Activated T-helper 1 cell treated with anti-CD3 and anti-CD28 coated beads, Interleukin-12 subunit alpha, Interleukin-12 subunit beta, Interleukin-2, Interleukin-4 antibody, amounts not matched to agents 30 ng/mL and 10 ng/mL and 1 ng/mL, durations not matched to agents 14 hours and 24 hours and 36 hours (primary cell): ENCODE data around the gene CASTOR2. TPM values are rescaled to one million over a fixed set of nuclear protein-coding genes. Genes with fewer than 3 reads are reported as not detected.
"Not testable (repeated sequence)": the region's sequence is repeated elsewhere in the genome, so short reads cannot be mapped to it uniquely, and the experiment has no call there.

ENCODE experiments used
- DNase-seq: peaks from one replicate; pipeline ENCODE4 v3.0.0; 2021; ENCODE audit warnings: low spot score
- H3K27ac Mint-ChIP-seq: one replicate; pipeline ENCODE4 v1.8.0; 2021; ENCODE audit warnings: mild to moderate bottlenecking, mixed read lengths
- H3K27me3 Mint-ChIP-seq: one replicate; pipeline ENCODE4 v1.8.0; 2022; ENCODE audit warnings: mild to moderate bottlenecking, moderate library complexity, mixed read lengths; ENCODE audit not compliant: insufficient read depth
- H3K36me3 Mint-ChIP-seq: one replicate; pipeline ENCODE4 v1.8.0; 2021; ENCODE audit warnings: low read depth, mixed read lengths
- H3K4me1 Mint-ChIP-seq: one replicate; pipeline ENCODE4 v1.8.0; 2021; ENCODE audit warnings: low read depth, mixed read lengths
- H3K4me3 Mint-ChIP-seq: one replicate; pipeline ENCODE4 v1.8.0; 2021; ENCODE audit warnings: mild to moderate bottlenecking, moderate library complexity, mixed read lengths
- H3K9me3 Mint-ChIP-seq: one replicate; pipeline ENCODE4 v1.8.0; 2021; ENCODE audit warnings: mixed read lengths
- intact Hi-C: fragments of 100-400 bp; cut with micrococcal nuclease; formaldehyde crosslinking; loops from one replicate; pipeline ENCODE4 v1.15.1; 2024
- total RNA-seq: library from RNA; stranded (reverse); gene quantifications from 2 replicates; pipeline ENCODE4 v1.2.3, GENCODE V29; 2022

CASTOR2 gene
- 6.3 and 6.4 TPM in 2 replicates for total RNA-seq

DNA sequence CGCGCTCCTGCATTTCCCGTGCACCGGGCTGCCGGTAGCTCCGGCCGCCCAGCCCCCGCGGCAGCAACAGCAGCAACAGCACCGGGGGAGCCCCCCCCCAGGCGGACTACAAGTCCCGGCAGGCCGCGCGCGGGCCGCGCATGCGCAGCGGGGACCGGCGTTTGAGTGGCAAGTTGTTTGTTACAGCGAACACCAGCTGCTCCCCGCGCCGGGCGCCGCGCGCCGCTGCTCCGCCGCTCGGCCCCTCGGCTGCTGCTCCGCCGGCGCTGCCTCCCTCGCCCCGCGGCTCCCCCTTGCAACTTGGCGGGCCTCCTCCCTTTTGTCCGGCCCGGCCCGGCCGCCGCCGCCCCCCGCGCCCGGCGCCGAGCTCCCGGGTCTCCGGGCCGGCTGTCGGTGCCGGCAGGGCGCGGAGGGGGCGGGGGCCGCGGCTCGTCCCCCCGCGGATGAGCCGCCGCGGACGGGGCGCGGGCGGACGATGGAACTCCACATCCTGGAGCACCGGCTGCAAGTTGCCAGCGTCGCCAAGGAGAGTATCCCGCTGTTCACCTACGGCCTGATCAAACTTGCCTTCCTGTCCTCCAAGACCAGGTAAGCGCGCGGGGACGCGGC is at the start of gene CASTOR2:
Gene CASTOR2 (plus strand): TSS at position 195 of the 609 bp plus-strand sequence. CDS start 281 bp downstream, at position 476.
- H3K4me1 Mint-ChIP-seq, intact Hi-C loops, H3K27me3 Mint-ChIP-seq, H3K9me3 Mint-ChIP-seq, H3K36me3 Mint-ChIP-seq, H3K27ac Mint-ChIP-seq: not testable (repeated sequence)
- DNase-seq = peak; percentile 81
- peak within 1 kb of the TSS; percentile 30 for H3K4me3 Mint-ChIP-seq

DNA sequence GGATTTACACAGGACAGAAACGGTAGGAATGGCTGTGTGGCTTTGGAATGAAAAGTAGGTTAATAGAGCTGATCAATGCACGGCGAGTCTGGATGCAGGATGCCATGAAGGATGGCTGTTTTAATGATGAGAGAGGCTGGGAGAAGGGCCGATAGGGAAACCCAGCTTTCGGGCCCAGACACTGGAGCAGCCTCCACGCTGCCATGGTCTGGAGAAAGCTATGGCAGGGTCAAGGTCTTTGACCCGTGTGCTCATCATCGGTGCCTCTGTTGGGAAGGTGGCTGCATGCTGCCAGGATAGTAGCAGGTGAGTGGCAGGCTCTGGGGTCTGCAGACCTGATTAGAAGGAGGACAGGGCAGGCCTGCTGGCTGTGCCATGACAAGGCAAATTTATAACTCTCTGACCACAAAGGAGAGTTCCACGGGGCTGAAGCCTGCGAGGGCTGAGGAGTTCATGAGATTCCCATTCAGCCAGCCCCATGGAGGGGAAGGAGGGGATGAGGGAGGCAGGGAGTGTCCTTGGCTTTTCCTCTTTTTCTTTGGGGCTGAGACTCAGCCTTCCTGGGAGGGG is 42.1 kb upstream of the CASTOR2 start:
- H3K36me3 Mint-ChIP-seq, H3K4me1 Mint-ChIP-seq, H3K4me3 Mint-ChIP-seq, intact Hi-C loops, H3K27me3 Mint-ChIP-seq, DNase-seq, H3K9me3 Mint-ChIP-seq, H3K27ac Mint-ChIP-seq: not testable (repeated sequence)

DNA sequence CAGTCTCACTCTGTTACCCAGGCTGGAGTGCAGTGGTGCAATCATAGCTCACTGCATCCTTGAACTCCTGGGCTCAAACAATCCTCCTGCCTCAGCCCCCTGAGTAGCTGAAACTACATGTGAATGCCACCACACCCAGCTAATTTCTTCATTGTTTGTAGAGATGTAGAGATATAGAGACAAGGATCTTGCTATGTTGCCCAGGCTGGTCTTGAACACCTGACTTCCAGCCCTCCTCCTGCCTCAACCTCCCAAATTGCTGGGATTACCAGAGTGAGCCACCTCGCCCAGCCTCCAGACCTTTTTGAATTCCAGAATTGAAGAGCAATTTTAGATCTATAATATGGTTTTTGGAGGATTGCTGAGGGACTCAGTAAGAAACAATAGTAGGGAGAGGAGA is 40.9 kb upstream of the CASTOR2 start:
- H3K27ac Mint-ChIP-seq, intact Hi-C loops, H3K9me3 Mint-ChIP-seq, H3K4me3 Mint-ChIP-seq, DNase-seq, H3K27me3 Mint-ChIP-seq, H3K4me1 Mint-ChIP-seq, H3K36me3 Mint-ChIP-seq: not testable (repeated sequence)

DNA sequence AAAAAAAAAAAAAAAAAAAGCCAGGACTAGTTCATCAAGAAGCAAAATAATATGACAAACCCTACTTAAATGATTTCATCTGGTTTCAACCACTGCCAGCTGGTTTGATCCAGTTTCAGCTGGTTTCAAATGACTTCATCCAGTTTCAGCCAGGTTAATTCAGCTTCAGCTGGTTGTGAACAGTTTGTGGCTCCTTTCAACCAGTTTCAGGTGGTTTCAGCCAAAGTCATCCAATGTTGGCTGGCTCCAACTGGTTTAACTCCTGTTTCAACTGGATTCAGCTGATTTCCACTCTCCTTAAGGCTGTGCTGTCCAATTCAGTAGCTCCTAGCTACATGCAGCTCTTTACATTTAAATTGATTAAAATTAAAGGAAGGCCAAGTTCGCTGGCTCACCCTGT is 37.5 kb upstream of the CASTOR2 start:
- intact Hi-C loops, H3K27me3 Mint-ChIP-seq, H3K9me3 Mint-ChIP-seq, DNase-seq, H3K36me3 Mint-ChIP-seq, H3K27ac Mint-ChIP-seq, H3K4me3 Mint-ChIP-seq, H3K4me1 Mint-ChIP-seq: not testable (repeated sequence)

DNA sequence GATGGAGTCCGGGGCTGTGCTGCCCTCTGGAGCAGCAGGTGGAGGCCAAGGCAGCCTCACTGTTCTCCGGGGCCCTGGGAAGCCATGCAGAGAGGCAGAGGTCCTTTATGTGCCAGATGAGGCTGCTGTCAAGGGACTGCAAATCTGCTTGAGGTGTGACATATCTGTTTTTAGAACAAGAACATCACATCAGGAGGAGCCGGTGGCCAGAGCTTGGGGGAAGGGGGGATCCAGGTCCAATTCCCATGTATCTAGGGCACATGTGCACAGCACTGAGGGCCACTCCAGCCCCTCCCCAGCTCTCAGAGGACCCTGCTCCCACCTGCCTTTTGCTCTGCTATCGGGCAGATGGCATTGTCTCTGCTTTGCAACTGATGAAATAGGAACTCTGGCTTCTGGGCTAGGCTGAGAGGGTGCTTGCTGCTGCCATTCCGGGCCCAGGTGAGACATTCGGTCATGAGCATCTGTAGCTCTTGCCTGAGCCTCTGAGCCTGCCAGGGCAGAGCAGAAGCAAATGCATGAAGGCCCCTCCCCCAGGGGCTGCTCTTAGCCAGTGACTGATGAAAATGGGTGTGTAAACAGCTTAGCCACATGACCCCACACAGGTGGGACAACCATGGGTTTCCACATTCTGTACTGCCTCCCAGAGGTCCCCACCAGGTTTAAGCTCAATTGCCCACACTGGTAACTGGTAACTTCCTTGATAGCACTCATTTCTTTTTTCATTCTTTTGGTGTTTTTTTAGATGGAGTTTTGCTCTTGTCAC is 32.8 kb upstream of the CASTOR2 start:
- H3K4me3 Mint-ChIP-seq, H3K27ac Mint-ChIP-seq, DNase-seq, H3K4me1 Mint-ChIP-seq, H3K36me3 Mint-ChIP-seq, intact Hi-C loops, H3K27me3 Mint-ChIP-seq, H3K9me3 Mint-ChIP-seq: not testable (repeated sequence)

DNA sequence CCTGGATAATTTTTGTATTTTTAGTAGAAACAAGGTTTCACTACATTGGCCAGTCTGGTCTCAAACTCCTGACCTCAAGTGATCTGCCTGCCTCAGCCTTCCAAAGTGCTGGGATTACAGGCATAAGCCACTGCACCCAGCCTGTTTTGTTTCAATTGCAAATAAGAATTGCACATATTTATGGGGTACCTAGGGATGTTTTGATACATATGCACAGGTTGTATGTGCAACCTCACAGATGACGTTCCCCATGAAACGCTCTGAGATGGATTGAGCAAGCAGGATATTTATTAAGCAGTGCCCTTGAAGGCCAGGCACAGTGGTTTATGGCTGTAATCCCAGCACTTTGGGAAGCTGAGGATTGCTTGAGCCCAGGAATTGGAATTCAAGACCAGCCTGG is 25.1 kb upstream of the CASTOR2 start:
- H3K4me3 Mint-ChIP-seq, H3K27me3 Mint-ChIP-seq, intact Hi-C loops, H3K4me1 Mint-ChIP-seq, H3K36me3 Mint-ChIP-seq, H3K27ac Mint-ChIP-seq, DNase-seq, H3K9me3 Mint-ChIP-seq: not testable (repeated sequence)

DNA sequence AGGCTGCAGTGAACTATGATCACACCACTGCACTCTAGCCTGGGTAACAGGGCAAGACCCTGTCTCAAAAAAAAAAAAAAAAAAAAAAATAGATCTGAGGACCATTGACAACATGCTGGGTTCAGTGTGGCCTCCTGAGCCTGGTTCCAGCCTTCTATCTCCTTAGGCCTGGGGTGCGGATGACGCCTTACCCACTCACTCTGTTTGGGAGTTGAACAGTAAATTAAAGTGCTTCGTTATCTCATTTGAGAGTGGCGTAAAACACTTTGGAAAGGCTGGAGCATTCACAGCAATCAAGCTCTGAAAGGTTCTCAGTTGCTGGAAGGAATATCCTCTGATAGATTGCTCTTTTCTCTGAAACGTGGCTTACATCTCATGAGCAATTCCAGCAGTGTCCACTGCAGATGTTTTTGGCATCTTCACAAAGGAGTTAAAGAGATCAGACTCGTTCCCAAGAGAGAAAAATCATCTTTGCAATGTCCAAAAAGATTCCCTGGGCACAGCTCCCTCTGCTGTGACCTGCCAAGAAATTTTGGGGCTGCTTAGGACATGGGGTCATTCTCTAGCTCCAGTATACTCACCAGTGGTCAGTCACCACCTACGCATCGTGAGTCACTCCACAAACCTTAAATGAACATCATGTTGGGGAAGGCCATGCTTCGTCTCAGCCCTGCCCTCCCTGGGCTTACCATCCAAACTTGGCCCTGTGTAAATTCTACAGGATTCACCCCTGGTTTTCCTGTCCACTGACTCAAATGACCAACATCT is 23.0 kb upstream of the CASTOR2 start:
- H3K9me3 Mint-ChIP-seq, intact Hi-C loops, H3K4me1 Mint-ChIP-seq, H3K4me3 Mint-ChIP-seq, H3K27ac Mint-ChIP-seq, H3K36me3 Mint-ChIP-seq, H3K27me3 Mint-ChIP-seq, DNase-seq: not testable (repeated sequence)

DNA sequence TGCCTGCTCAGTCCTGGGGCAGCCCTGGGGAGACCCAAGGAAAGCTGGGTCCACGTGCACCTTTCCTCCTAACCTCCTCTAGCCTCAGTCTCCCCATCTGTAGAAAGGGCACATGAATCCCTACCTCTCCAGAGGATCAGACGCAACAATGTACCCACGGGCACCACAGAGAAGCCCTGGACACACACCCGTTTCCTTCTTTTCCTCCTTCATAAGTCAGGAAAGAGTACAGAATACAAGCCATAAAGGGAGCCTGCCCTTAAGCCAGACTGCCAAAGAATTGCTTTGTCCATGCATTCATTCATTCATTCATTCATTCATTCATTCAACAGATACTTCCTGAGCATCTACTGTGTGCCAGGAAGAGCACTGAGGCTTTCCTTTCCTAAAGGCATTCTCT is 20.6 kb upstream of the CASTOR2 start:
- H3K4me3 Mint-ChIP-seq, intact Hi-C loops, H3K36me3 Mint-ChIP-seq, H3K9me3 Mint-ChIP-seq, H3K4me1 Mint-ChIP-seq, H3K27ac Mint-ChIP-seq, H3K27me3 Mint-ChIP-seq, DNase-seq: not testable (repeated sequence)

DNA sequence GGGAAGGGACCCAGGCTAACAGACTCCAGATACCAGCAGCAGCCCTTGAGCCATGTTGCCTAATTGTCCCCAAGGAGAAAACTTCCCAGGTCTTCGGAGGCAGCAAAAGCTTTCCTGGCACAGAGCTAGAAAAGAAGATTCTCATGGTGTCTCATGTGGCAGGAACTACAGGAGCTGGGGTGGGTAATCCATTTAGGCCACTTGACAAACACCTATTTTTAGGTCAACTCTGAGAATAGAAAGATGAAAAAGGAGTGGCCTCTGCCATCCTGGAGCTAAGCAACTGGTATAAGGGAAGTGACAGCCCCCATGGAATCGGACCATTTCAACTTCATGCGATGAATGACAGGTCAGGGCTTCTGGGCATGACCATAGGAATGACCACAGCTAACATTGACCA is 16.8 kb upstream of the CASTOR2 start:
- H3K27ac Mint-ChIP-seq, H3K36me3 Mint-ChIP-seq, H3K4me3 Mint-ChIP-seq, DNase-seq, H3K4me1 Mint-ChIP-seq, H3K27me3 Mint-ChIP-seq, intact Hi-C loops, H3K9me3 Mint-ChIP-seq: not testable (repeated sequence)

DNA sequence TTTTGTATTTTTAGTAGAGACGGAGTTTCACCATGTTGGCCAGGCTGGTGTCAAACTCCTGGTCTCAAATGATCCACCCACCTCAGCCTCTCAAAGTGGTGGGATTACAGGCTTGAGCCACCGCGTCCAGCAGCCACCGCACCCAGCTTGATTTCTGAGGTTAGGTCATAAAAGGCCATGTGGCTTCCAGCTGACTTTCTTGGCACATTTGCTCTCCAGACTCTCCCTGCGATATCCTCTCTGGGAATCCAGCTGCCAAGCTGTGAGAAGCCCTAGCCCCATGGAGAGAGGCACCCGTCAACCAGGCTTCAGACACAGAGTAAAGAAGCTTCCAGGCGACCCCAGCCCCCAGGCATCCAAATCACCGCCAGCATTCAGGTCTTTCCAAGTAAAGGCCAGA is 10.7 kb upstream of the CASTOR2 start:
- H3K27me3 Mint-ChIP-seq, H3K4me3 Mint-ChIP-seq, intact Hi-C loops, H3K36me3 Mint-ChIP-seq, H3K4me1 Mint-ChIP-seq, DNase-seq, H3K9me3 Mint-ChIP-seq, H3K27ac Mint-ChIP-seq: not testable (repeated sequence)

DNA sequence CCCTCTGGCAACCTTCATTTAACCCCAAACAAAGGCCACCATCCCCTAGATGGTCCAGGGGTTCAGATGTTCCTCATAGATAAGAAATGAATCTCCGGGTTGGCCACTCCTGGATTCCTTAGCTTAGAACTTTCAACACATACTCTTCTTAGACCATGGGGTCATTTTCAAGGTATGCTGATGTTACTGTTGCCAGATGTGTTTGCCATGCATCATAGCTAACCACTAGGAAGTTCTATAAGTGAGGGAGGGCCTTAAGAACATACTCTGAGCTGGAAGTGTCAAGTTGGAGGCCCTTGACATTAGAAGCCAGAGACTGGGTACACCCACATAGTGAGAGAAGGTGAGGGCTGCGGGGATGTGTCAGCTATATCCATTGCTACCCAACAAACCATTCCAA is 6.2 kb upstream of the CASTOR2 start:
- H3K9me3 Mint-ChIP-seq, H3K4me1 Mint-ChIP-seq, H3K36me3 Mint-ChIP-seq, intact Hi-C loops, H3K27me3 Mint-ChIP-seq, H3K4me3 Mint-ChIP-seq, H3K27ac Mint-ChIP-seq, DNase-seq: not testable (repeated sequence)

DNA sequence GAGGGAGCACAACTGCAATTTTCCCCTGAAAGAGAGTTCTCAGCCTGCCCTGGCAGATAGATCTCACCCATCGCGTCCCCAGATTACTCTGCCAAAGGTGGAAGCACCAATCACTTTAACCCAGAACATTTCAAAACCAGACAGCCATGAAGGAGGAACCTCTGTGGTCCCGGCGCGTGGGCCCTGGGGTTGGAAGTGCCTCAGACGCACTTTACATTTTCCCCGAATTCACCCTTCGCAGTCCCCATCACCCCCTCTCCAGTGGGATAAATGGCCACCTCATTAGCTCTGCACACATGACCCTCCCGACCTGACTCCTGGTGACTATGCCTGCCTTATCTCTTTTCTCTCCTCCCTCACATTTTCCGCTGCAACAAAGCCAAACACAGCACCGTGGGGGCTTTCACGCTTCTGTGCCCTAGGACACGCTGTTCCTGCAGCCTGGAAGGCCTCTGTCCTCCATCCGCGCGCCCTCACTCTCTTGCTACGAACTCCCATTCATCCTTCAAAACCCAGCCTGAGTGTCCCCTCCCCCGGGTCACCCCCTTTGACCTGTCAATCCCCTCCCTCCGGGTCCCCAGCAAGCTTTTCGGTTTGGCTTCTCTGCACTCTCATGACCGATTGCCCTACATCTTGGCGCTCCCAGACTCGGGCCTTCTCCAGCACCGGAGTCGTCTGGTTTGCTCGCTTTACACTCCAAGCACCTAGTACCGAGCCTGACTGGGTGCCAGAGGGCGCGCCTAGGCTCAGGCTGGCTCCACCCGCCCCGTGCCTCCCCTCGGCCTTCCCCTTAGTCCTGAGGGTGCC is 598 bp upstream of the CASTOR2 start:
- H3K4me1 Mint-ChIP-seq, intact Hi-C loops, H3K36me3 Mint-ChIP-seq, H3K27me3 Mint-ChIP-seq, H3K27ac Mint-ChIP-seq, H3K9me3 Mint-ChIP-seq, DNase-seq: not testable (repeated sequence)
- peak overlapping the region; percentile 30 for H3K4me3 Mint-ChIP-seq
